Stimulated activated CD8-positive, alpha-beta memory T cell treated with anti-CD3 and anti-CD28 coated beads, Interleukin-7, amount 100 ng/mL, for 48 hours (primary cell): ENCODE data around the gene PCBP2.

Source experiments
- DNase-seq, 2 donors: peaks; one replicate each; pipeline ENCODE4 v3.0.0-alpha.2; 2020; ENCODE audit warnings: low read depth in 1 of 2; ENCODE audit errors: extremely low read depth in 1 of 2

Gene PCBP2

DNA sequence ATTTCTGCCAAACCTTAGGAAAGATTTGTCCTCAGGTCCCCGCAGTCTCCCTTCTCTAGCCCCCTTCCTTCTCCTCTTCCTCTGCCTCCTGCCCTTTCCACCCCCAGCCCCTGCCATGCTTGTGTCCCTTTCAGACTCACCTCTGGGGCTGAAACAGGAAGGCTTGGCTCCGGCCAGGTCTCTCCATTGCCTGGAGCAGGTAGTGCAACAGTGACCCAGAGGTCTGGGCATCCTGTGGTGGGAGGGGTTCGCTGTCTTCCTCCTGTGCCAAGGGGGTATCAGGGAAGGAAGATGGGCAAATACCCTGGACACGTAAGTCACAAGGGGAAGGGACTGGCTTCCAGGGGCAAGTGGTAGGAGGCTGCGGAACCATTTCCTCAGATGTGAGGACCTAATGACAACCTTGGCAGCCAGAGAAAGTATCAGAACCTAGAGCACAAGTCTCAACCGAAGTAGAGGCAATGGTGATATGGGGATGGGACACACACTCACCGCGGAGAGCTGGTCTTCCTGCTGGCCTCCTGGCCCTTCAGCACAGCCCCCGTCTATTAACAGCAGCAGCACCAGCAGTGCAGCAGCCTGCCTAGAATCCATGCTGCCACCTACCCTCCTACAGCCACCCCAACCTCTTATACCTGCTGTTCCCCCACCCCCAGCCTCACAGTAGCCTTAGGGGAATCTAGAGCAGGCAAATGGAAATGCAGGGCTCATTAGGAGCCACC lies 55.1 kb downstream of the PCBP2 start, which contains the start of gene NPFF:
Gene NPFF, minus strand, starts transcription at position 604 of the 722 bp plus-strand sequence. Its CDS starts 10 bp downstream, at position 594.
- no peak for DNase-seq

DNA sequence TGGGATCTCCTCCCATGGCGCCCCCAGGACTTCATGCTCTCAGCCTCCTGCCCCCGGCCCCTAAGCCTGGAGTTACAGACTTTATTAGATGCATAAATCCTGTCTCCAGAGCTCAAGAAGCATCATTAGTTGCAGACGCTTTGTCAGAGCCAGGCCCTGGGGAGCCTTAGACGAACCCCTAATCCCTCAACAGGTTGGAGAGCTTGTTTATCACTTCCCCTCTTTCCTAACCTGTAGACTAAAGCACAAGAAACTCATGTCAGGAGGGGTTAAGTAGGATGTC lies 55.6 kb downstream of the PCBP2 start:
- no peak for DNase-seq

DNA sequence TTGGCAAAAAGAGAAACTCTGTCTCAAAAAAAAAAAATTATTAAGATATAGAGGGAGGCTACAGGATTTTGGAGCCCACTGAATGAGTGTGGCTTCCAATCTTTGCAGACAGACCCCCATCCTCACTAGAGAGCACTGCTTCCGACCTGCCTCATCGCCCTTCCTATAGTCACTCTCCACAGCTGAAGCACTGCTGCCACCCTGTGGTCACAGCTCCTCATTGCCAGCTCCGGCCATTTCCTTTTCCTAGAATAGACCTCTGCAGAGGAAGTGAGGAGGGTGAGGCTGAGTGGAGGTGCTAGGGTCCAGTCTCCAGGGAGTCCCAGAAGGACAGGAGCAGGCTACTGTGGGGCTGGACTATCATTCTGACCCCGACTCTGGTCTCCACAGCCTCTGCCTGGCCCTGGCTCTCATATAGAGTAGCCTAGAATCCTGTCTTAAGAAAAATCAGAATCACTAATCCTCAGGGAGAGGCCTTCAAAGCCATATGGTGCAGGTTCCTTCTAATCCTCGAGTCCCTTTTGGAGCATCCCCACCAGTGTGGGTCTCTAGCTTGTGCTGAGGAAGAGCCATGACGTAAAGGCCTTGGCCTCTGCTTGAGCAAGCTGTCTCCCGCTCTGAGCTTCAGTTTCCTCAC lies 56.8 kb downstream of the PCBP2 start:
- peak; percentile 63 to 71 for DNase-seq

DNA sequence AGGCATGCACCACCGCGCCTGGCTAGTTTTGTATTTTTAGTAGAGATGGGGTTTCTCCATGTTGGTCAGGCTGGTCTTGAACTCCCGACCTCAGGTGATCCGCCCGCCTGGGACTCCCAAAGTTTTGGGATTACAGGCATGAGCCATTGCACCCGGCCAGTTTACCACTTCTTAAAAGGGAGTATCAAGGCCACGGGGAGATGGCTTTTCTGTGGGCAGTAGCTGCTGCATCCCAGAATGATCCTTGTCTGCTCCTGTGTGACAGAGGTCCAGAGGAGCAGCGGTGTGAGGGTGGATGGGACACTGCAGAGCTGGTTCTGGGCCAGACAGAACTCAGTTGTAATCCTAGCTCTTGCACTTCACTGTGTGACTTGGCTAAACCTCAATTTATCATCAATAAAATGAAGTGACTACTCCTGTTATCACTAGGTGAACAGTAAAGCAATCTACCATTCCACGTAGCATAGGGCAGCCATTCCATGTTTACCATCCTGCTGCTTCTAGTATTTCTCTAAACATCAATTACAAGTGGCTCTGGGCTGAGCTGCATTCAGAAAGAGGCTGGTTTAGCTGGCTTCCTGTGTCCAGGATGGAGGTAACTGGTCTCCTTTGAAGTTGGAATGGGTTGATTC lies 58.4 kb downstream of the PCBP2 start:
- DNase-seq: no peak

DNA sequence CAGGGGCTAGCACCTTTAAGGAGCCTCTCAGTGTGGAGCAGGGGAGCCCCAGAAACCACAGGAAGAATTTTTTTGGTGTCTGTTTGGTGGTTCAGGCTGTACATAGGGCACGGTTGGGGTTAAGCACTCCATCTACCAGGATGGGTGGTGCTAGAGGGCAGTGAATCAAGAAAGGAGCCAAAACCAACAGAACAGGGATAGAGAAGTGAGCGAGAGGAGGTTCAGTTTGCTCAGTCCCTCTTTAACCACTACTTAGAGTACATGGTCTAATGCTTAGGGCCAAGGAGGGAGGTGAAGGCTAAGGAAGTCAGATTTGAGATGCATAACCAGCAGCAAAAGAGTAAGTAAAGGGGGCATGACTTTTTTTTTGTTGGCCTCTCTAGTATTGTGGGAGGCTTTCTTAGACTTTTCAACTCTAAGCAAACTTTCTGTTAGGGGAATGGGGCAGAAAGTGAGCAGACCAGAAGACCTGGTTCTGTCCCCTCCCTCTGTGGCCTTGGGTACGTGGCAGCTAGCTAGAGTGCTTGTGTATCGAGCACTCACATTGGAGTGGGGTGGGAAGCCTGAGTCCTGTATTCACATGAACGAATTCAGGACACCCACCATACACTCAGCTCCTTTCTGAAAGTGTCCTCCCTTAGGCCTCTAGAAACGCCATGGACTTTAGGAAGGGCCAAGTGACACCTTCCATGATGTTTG lies 62.0 kb downstream of the PCBP2 start:
- no peak for DNase-seq

DNA sequence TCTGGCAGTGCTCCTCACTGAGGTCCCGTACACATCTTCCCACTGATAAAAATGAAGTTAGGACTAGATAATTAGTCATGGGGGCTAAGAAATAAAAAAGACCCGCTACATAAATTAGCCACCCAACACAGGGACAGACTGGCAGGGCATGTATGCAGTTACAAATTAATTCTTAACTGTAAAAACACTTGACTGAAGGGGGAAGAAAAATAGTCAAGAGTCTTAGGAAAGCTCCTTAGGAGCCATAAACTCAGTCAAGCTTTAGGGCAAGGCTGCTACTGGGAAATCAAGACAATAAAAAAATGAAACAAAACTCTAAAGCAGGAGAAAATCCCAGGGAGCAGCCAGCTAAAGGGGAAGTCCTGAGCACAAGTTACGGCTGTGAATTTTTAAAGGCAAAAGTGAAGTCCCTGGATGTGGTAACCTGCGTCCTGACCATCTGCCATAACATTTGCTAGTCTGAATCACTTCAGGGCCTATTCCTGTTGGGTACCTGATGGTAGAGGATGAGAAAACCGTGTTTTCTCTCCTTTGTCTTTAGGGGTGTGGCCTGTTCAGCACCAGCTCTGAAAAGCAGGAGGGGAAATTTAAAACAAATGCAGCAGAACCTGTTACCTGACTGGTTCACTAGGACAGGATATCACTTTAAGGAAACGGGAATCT lies 62.9 kb downstream of the PCBP2 start:
- no peak for DNase-seq

DNA sequence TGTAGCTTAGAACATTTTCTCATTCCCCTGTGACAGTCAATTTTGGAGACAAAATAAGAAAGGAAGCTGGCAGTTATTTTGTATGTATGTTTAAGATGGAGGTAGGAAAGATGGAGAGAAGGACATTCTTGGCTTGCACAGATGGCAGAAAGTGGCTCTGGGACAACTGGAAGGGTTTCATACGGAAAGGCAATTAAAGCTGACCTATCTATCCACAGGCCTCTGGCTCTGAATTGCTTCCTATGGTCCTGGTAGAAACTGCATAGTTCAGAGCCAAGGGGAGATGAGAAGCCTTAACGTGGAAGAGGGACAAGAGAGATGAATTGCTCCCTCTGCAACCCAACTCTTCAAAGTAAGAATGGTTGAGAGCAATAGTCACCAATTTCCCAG lies 63.4 kb downstream of the PCBP2 start:
- no peak for DNase-seq

DNA sequence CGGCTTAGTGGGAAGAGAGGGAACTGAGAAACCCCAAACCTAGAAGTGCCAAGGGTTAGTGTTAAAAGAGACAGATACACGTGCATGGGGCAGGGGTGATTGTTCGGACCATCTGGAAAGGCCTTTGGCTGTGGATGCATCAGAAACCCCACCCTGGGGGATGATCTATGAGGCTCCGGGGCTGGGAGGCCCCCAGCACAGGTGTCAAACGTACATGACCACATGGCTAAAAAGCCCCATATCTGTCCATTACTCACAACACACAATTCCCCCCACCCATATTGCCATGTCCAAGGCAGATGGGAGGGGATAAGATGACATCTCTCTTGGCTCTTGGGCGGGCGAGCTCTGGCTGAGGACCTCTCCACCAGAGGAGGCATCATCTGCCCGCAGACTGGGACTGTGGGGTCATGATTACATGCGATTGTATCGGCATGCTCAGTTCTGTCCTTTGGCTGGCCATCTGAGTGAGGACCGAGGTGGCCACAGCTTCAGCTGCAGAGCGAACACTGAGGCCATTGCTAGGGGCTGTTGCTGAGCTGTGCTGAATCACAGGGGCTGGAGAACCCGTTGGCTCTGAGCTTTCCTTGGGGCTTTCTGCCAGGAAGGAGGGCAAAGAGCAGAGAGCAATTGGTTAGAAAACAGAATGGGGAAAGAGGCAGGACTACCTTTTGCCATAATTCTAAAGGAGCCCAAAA lies 65.0 kb downstream of the PCBP2 start:
- DNase-seq: no peak

DNA sequence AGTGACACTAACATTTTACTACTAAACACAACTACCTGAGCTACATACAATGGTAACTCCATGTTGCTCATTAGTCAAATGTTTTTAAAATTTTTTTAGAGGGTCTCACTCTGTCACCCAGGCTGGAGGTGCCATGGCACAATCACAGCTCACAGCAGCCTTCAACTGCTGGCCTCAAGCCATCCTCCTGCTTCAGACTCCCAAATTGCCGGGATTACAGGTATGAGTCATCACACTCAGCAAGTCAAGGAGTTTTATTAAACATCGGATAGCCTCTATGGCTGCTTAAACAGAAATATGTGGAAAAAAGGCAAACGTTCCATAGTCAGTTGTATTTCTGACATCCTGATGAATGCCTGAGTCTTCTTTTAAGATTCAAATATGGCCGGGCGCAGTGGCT lies 66.5 kb downstream of the PCBP2 start:
- DNase-seq: no peak

DNA sequence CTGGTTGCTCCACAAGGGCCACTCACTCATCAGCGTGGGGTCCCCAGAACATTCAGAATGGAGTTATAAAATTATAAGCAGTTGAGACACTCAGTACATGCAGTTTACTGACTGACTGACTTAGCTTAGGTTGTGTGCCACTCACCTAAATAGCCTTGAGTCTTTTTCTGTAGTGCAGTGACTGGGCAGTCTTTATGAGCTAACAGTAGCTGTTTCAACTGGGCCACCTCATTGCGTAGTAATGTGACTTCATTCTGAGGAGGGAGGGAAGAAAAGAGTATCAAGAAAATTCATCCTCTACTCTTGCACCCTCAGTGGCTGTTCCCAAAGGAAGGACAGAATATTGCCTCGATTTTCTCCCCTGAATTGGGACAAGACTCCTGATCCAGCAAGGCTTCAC lies 71.2 kb downstream of the PCBP2 start:
- DNase-seq: no peak

DNA sequence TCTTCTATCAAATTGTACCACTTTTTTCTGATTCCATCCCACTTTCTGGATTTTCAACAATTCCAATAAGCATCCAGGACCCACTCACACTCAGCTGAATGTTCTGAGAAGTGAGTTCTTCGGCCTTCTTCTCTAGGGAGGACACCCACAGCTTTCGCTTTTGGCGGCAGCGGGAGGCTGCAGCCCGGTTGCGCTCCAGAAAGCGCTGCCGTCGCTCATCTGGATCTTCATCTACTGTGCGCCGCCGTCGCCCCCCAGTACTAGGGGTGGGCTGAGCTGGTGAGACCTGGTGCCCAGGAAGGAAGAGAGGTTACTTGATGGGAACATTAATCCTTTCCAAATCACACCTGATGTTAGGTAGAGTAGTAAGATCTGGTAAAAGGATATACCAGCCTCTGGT lies 72.6 kb downstream of the PCBP2 start:
- no peak for DNase-seq

DNA sequence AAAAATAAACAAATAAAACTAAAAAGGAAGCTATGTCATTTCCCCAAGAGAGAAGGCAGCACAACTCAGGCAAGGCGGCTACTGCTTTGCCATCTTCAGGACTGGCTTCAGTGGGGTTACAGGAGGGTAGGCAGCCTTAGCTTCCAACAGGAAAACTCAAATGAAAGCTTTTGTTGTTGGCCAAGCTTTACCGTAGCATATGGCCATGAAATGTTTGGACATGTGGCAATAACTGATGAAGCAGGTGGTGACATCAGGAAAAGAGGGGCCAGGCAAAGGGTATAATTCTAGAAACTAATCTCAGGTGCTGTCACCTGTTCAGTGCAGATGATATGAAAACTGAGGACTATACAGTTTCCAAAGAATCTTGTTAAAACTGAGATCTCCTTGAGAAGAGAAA lies 78.2 kb downstream of the PCBP2 start:
- DNase-seq: no peak
